K562 (cell line): ENCODE measurements around the gene PGF.

Experiments
- CHD2 ChIP-seq: IDR thresholded peaks from 2 replicates; pipeline ENCODE4 v1.6.1; 2011; ENCODE audit warnings: low read depth, low read length
- CTCF ChIP-seq, 3 experiments: IDR thresholded peaks in 2 of 3; conservative IDR thresholded peaks in 1 of 3; 2 replicates each; pipeline ENCODE4 v1.5.1; 2011 to 2012; ENCODE audit warnings: low read length in 3 of 3, mild to moderate bottlenecking in 3 of 3, control low read depth in 2 of 3, improper control_type of control experiment in 1 of 3, inconsistent platforms in 1 of 3, low read depth in 1 of 3, mixed read lengths in 1 of 3, moderate library complexity in 1 of 3; ENCODE audit not compliant: insufficient read depth in 2 of 3
- POLR2AphosphoS5 ChIP-seq: IDR thresholded peaks from 2 replicates; pipeline ENCODE4 v1.6.1; 2011; ENCODE audit warnings: mild to moderate bottlenecking, low read depth, low read length, moderate library complexity; ENCODE audit not compliant: control insufficient read depth, insufficient read depth
- RAD21 ChIP-seq, 2 experiments: fragments of 250-450 bp in 1 of 2; fragments of 450-650 bp in 1 of 2; sonication (Bioruptor Pico) in 1 of 2; formaldehyde crosslinking in 1 of 2; IDR thresholded peaks in 1 of 2; conservative IDR thresholded peaks in 1 of 2; 2 replicates each; pipeline versions ENCODE4 v1.4.0 to v1.8.0; 2020 to 2022; ENCODE audit warnings: mild to moderate bottlenecking in 2 of 2, moderate library complexity in 1 of 2
- SP1 ChIP-seq: sonication (generic); formaldehyde crosslinking; IDR thresholded peaks from 2 replicates; pipeline ENCODE4 v1.8.1; 2022; ENCODE audit warnings: mild to moderate bottlenecking, missing genetic modification reagents
- TF ChIP-seq, protein P1 (sequence below): sonication (generic); formaldehyde crosslinking; IDR thresholded peaks from 2 replicates; pipeline ENCODE4 v1.8.0; 2022; ENCODE audit warnings: missing genetic modification reagents, mild to moderate bottlenecking, borderline replicate concordance
- TF ChIP-seq, protein P2 (sequence below): fragments of 250-450 bp; sonication (Bioruptor Pico); IDR thresholded peaks from 2 replicates; pipeline ENCODE4 v1.5.0; 2020; ENCODE audit warnings: mild to moderate bottlenecking

DNA sequence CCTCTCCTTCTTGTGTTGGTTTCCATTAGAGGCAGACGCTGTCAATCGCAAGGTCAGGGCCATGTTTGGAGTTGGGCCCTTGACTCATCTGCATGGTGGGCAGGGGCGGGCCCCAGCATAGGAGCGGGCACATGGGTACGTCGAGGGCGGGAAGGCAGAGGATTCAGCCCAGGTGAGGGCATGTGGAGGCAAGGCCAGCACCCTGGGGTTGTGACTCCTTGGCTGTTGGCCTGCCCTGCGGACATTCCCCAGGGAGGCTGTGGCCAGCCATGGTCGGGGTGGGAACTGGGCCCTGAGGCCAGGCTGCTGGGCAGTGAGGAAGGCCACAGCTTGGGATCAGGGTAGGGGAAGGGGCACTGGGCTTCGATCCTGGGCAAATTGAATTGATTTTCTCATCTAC is 42.6 kb downstream of the PGF start:
- TF ChIP-seq CHD2 (no peak), CTCF (IDR thresholded peaks at IDR 0.05 in 2 of 3, conservative IDR thresholded peaks at IDR 0.05 in 1 of 3; ENCODE audit: insufficient read depth in 2 of 3, low read depth in 1 of 3, low read length in 3 of 3) (no peak), POLR2AphosphoS5 (no peak), RAD21 (CRISPR knock-in tag; conservative IDR thresholded peaks at IDR 0.05 in 1 of 2, IDR thresholded peaks at IDR 0.05 in 1 of 2) (no peak), SP1 (no peak)
- TF ChIP-seq, protein P1, sequence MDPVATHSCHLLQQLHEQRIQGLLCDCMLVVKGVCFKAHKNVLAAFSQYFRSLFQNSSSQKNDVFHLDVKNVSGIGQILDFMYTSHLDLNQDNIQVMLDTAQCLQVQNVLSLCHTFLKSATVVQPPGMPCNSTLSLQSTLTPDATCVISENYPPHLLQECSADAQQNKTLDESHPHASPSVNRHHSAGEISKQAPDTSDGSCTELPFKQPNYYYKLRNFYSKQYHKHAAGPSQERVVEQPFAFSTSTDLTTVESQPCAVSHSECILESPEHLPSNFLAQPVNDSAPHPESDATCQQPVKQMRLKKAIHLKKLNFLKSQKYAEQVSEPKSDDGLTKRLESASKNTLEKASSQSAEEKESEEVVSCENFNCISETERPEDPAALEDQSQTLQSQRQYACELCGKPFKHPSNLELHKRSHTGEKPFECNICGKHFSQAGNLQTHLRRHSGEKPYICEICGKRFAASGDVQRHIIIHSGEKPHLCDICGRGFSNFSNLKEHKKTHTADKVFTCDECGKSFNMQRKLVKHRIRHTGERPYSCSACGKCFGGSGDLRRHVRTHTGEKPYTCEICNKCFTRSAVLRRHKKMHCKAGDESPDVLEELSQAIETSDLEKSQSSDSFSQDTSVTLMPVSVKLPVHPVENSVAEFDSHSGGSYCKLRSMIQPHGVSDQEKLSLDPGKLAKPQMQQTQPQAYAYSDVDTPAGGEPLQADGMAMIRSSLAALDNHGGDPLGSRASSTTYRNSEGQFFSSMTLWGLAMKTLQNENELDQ (CRISPR knock-in tag): no peak
- TF ChIP-seq, protein P2, sequence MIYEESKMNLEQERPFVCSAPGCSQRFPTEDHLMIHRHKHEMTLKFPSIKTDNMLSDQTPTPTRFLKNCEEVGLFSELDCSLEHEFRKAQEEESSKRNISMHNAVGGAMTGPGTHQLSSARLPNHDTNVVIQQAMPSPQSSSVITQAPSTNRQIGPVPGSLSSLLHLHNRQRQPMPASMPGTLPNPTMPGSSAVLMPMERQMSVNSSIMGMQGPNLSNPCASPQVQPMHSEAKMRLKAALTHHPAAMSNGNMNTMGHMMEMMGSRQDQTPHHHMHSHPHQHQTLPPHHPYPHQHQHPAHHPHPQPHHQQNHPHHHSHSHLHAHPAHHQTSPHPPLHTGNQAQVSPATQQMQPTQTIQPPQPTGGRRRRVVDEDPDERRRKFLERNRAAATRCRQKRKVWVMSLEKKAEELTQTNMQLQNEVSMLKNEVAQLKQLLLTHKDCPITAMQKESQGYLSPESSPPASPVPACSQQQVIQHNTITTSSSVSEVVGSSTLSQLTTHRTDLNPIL: no peak
